Measurements from ENCODE around the gene CEP290.
A peak's percentile ranks its signal among the peaks of the same experiment; 100 is the strongest.
"Not testable (repeated sequence)": the region's sequence is repeated elsewhere in the genome, so short reads cannot be mapped to it uniquely, and the experiment has no call there.

CEP290 gene

DNA sequence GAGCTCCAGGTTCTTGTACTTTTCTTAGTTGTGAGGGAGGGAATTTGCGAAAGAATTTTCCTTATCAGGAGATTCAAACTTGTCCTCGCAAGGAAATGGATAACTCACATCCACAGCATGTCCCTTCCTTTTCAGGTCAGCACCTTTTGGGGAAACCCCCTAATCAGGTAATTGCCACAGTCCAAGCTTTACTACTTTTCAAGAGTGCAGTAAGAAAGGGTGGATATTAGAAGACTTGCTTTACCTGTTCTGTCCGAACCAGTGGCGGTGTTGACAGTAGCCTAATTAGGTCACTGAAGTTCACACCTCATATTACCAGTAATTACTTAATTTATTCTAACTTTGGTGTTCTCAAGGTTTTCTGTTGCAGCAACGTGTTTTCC lies 106.0 kb downstream of the CEP290 start:
- no peak for DNase-seq

DNA sequence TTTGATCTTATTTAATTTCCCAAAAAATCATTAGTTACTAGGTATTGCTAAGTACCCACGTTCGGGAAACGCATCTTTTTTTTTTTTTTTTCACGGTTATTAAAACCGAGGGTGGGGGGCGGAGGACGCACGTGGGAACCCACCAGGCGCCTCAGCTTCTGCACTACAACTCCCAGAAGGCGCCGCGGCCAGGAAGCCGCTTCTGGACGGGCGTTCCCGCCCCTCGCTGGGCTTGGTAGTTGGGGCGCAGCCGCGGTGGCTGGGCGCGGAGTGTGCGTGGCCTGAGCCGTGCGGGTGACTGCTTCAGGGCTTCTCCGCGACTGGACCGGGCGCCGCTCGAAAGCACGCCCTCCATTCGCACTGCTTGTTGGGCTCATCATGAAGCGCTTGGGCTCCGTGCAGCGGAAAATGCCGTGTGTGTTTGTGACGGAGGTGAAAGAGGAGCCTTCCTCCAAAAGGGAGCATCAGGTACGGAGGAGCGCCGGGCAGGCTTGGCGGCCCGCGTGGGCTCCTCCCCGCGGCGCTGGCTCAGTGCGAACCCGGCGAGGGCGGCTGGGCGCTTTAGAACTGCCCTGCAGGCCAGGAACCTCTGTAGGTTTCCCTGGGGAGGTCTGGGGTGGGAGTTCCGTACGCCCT lies 106.5 kb downstream of the CEP290 start:
- peak; percentile 78 for DNase-seq

DNA sequence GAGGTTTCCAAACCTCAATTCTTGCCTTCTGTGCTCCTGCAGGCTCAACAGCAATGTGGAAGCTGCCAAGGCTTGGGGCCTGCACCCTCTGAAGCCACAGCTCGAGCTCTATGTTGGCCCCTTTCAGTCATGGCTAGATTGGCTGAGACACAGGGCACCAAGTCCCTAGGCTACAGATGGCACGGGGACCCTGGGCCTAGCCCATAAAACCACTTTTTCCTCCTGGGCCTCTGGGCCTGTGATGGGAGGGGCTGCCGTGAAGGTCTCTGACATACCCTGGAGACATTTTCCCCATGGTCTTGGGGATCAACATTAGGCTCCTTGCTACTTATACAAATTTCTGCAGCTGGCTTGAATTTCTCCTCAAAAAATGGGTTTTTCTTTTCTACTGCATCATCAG lies 110.7 kb downstream of the CEP290 start:
- not testable (repeated sequence) for DNase-seq

DNA sequence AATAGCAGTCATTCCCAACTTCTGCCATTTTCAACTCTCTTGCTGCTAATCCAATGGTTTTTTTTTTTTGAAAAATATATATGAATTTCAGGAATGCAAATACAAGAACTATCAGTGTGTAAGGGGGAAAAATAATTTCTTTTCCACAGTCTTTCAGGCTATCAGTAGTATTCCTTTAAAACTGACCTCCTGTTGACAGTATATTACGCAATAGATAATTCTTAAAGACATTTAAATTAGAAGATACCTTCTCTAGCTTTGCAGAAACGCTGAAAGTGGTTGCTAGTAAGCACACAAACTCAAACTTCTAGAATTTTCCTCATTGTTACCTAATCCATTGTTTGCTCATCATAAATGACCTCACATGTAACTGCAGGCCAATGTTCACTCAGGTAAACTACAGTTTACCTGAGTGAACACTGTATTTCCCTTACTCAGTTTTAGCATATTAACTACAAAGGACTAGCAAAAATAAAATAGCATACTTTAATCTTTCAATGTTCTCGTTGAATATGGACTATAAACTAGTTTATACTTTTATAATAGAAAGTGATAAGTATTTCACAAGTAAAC lies 112.7 kb downstream of the CEP290 start, which contains the start of gene C12orf50:
Gene C12orf50, minus strand, starts transcription at position 309 of the 573 bp plus-strand sequence. CDS start 2,439 bp downstream, outside the sequence.
- no peak for DNase-seq

DNA sequence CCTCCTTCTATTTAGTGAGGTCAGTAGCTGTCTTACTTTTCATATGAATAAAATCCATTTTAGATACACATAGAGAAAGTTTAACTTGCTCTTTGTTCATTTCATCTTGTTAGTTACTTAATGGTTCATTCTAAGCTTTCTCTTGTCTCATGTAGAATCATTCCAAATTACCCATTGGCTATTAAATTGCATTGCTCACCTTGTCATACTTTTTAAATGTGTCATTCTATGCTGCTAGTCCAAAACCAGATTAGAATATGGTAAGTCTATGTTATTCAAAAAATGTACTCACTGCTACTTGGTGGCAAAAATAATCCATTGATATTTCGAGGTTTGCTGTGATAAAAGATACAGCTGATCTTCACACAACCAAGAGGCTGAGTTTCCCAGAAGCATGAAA lies 115.7 kb downstream of the CEP290 start:
- DNase-seq, result no peak

DNA sequence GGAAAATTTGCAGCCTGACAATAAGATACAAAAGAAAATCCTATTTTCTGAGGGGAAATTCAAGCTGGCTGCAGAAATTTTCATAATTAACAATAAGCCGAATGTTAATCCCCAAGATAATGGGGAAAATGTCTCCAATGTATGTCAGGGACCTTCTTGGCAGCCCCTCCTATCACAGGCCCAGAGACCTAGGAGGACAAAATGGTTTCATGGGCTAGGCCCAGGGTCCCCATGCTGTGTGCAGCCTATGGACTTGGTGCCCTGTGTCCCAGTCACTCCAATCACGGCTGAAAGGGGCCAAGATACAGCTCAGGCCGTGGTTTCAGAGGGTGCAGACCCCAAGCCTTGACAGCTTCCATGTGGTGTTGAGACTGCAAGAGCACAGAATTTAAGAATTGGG lies 123.9 kb downstream of the CEP290 start:
- DNase-seq, result no peak

DNA sequence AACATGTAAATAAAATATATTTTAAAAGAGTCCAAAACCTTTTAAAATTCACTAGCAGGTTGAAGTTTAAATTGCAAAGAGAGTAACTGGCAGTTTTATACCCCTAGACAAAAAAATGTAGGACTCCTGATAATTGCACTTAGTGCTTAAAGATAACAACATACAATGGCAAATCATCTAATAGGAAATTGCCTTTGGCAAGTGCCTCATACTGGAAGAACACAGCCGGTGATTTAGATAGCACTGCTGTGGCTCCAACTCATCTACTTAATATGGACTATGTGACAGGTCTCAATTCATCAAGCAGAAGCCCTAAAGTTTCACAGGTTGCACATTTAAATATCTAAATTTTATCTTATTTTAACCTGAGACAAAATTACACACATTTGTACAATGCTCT lies 126.1 kb downstream of the CEP290 start:
- no peak for DNase-seq

DNA sequence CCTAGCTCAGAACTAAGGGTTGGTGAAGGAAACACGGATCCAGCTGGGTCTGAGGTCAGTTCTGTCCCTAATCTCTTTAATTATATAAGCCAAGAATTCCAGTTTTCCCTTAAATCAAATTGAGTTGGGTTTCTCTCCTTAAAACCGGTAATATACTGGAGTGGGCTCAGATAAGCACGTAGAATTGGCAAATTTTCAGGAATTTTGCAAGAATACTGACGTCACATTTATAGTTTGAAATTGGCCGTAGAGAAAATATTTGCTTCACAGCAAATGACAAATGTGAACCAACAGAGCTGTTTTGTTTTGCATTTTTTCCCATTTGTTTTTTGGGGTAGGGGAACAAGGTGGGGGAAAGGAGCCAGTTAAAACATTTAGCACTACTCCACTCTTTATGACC lies 130.1 kb downstream of the CEP290 start:
- no peak for DNase-seq

DNA sequence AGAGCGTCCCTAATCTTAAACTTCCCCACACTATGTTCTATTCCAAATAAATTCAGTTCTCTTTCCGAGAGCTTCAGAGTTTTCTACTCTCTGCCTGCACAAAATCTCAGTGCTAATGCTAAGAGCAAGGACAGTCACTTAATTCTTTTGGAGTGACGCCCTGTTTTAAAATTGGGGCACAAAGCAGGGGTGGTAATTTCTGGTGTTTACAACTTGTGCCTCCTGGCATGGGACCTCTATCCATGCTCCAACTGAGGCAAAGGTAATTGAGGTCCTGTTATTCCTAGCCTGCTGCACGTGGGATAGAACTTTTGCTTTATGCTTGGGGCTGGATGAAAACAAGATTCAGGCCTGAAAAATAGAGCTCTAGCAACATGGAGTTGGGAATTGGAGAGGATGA lies 135.5 kb downstream of the CEP290 start:
- DNase-seq, result no peak

DNA sequence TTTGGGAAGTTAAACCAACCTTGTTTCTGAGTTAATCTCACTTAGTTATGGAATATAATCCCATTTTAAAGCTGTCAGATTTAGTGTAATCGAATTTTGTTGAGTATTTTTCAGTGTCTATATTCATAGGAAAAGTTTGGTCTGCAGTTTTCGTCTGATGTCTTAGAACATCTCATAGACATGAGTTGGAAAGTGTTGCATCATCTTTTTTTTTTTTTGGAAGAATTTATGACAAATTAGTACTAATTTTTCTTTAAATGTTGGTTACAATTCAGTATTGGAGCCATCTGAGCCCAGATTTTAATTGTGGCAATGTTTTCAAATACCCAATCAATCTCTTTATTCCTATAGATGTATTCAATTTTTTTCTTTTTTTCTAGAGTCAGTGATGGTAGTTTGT lies 140.6 kb downstream of the CEP290 start:
- DNase-seq, result no peak

Data from T-helper 9 cell (primary cell).